DND-41 (cell line): ENCODE results near the gene HKDC1.

Experiments
- EZH2 ChIP-seq: IDR thresholded peaks from 3 replicates; pipeline ENCODE4 v1.6.1; 2012; ENCODE audit warnings: borderline replicate concordance, low read depth, mild to moderate bottlenecking, moderate library complexity, low read length, inconsistent platforms; ENCODE audit not compliant: severe bottlenecking
- TF ChIP-seq, protein P1 (sequence below): IDR thresholded peaks from 2 replicates; pipeline ENCODE4 v1.5.1; 2012; ENCODE audit warnings: borderline replicate concordance, low read length, moderate library complexity, mild to moderate bottlenecking; ENCODE audit not compliant: poor library complexity, severe bottlenecking; ENCODE audit errors: extremely low read depth

DNA sequence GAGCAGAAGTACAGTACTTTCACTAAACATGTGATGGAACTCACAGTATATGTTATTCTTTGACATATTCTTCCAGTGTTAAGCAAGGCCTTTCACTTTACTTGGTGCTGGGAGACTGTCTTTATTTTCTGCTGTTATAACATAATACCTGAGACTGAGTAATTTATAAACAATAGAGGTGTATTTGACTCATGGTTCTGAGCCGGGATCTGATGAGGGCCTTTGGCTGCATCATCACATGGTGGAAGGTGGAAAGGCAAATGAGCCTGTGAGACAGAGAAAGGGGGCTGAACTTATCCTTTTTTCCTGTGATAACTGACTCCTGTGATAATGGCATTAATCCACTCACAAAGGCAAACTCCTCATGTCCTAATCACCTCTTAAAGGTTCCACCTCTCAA, 38.7 kb upstream of the HKDC1 start:
- TF ChIP-seq, protein P1, sequence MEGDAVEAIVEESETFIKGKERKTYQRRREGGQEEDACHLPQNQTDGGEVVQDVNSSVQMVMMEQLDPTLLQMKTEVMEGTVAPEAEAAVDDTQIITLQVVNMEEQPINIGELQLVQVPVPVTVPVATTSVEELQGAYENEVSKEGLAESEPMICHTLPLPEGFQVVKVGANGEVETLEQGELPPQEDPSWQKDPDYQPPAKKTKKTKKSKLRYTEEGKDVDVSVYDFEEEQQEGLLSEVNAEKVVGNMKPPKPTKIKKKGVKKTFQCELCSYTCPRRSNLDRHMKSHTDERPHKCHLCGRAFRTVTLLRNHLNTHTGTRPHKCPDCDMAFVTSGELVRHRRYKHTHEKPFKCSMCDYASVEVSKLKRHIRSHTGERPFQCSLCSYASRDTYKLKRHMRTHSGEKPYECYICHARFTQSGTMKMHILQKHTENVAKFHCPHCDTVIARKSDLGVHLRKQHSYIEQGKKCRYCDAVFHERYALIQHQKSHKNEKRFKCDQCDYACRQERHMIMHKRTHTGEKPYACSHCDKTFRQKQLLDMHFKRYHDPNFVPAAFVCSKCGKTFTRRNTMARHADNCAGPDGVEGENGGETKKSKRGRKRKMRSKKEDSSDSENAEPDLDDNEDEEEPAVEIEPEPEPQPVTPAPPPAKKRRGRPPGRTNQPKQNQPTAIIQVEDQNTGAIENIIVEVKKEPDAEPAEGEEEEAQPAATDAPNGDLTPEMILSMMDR, result no peak
- no peak for TF ChIP-seq EZH2
